ENCODE results near the gene SECISBP2L.

GRCh38 chr15:49075881-49076280, 29.6 kb upstream of the SECISBP2L start:
- TF ChIP-seq, protein P1, sequence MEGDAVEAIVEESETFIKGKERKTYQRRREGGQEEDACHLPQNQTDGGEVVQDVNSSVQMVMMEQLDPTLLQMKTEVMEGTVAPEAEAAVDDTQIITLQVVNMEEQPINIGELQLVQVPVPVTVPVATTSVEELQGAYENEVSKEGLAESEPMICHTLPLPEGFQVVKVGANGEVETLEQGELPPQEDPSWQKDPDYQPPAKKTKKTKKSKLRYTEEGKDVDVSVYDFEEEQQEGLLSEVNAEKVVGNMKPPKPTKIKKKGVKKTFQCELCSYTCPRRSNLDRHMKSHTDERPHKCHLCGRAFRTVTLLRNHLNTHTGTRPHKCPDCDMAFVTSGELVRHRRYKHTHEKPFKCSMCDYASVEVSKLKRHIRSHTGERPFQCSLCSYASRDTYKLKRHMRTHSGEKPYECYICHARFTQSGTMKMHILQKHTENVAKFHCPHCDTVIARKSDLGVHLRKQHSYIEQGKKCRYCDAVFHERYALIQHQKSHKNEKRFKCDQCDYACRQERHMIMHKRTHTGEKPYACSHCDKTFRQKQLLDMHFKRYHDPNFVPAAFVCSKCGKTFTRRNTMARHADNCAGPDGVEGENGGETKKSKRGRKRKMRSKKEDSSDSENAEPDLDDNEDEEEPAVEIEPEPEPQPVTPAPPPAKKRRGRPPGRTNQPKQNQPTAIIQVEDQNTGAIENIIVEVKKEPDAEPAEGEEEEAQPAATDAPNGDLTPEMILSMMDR (IDR thresholded peaks at IDR 0.05), result no peak
- TF ChIP-seq POLR2A (IDR thresholded peaks at IDR 0.05), result no peak

Measured in right lobe of liver (tissue), 4 donors.